SK-N-SH (cell line): ENCODE data around the gene FGF9. TPM values are rescaled to one million over a fixed set of nuclear protein-coding genes. Genes with fewer than 3 reads are reported as not detected.

Experiments used
- CTCF ChIA-PET: fragments of 300-600, 350-600 bp; formaldehyde crosslinking; extraction: SDS; loops from one replicate; lab custom pipeline; 2021; lab: Yijun Ruan, JAX
- POLR2A ChIA-PET: fragments of 350-600 bp; sonication (Branson Sonifier 250); formaldehyde crosslinking; extraction: SDS; loops from one replicate; lab custom pipeline; 2020; ENCODE audit warnings: antibody characterized with exemption, inconsistent platforms; lab: Yijun Ruan, JAX
- DNase-seq: peaks from one replicate; pipeline ENCODE4 v3.0.0; 2012
- H2AFZ ChIP-seq: fragments of 200-600 bp; sonication (generic); 2 replicates; pipeline ENCODE4 v1.8.1; 2016; ENCODE audit warnings: antibody characterized with exemption, mild to moderate bottlenecking, low read depth
- H3F3A ChIP-seq: fragments of 200-600 bp; sonication (generic); replicated peaks from 2 replicates; pipeline ENCODE3; 2016; ENCODE audit warnings: antibody characterized with exemption, mild to moderate bottlenecking; ENCODE audit not compliant: insufficient read depth
- H3K27ac ChIP-seq, 2 experiments: fragments of 200-500 bp in 1 of 2; fragments of 200-600 bp in 1 of 2; sonication (Bioruptor generic) in 1 of 2; sonication (generic), shearing (Covaris generic) in 1 of 2; 2 replicates each; pipeline versions ENCODE4 v1.5.1 to v1.6.1; 2014 to 2016; ENCODE audit warnings: low read depth in 2 of 2, inconsistent platforms in 1 of 2, low read length in 1 of 2, mild to moderate bottlenecking in 1 of 2, mixed read lengths in 1 of 2
- H3K27me3 ChIP-seq: fragments of 200-600 bp; sonication (generic), shearing (Covaris generic); 2 replicates; pipeline ENCODE4 v1.6.1; 2016; ENCODE audit warnings: mixed run types; ENCODE audit not compliant: insufficient read depth
- H3K36me3 ChIP-seq, 2 experiments: fragments of 200-500 bp in 1 of 2; fragments of 200-600 bp in 1 of 2; sonication (Bioruptor generic) in 1 of 2; sonication (generic) in 1 of 2; replicated peaks in 1 of 2; 2 replicates each; pipeline versions ENCODE3 to v1.5.1; 2014 to 2016; ENCODE audit warnings: low read length in 1 of 2, mild to moderate bottlenecking in 1 of 2; ENCODE audit not compliant: insufficient read depth in 2 of 2, control insufficient read depth in 1 of 2
- H3K4me1 ChIP-seq, 2 experiments: fragments of 200-500 bp in 1 of 2; fragments of 200-600 bp in 1 of 2; sonication (Bioruptor generic) in 1 of 2; sonication (generic), shearing (Covaris generic) in 1 of 2; 2 replicates each; pipeline versions ENCODE4 v1.5.1 to v1.6.1; 2014 to 2016; ENCODE audit warnings: low read depth in 1 of 2, low read length in 1 of 2, mixed run types in 1 of 2; ENCODE audit not compliant: insufficient read depth in 2 of 2, control insufficient read depth in 1 of 2
- H3K4me2 ChIP-seq: fragments of 200-600 bp; sonication (generic), shearing (Covaris generic); 2 replicates; pipeline ENCODE4 v1.6.1; 2017; ENCODE audit warnings: mixed run types
- H3K4me3 ChIP-seq, 2 experiments: fragments of 200-500 bp in 1 of 2; fragments of 200-600 bp in 1 of 2; sonication (Bioruptor generic) in 1 of 2; sonication (generic), shearing (Covaris generic) in 1 of 2; 2 replicates each; pipeline versions ENCODE4 v1.5.1 to v1.8.1; 2014 to 2016; ENCODE audit warnings: low read depth in 2 of 2, inconsistent platforms in 1 of 2, low read length in 1 of 2, mild to moderate bottlenecking in 1 of 2, mixed read lengths in 1 of 2, moderate library complexity in 1 of 2
- H3K79me2 ChIP-seq: fragments of 200-600 bp; sonication (generic); 2 replicates; pipeline ENCODE4 v1.8.1; 2017; ENCODE audit warnings: mild to moderate bottlenecking; ENCODE audit not compliant: insufficient read depth
- H3K9ac ChIP-seq: fragments of 200-600 bp; sonication (generic); 2 replicates; pipeline ENCODE4 v1.6.1; 2017; ENCODE audit warnings: mixed run types
- H3K9me2 ChIP-seq: fragments of 200-600 bp; sonication (generic); 2 replicates; pipeline ENCODE4 v1.6.1; 2017; ENCODE audit warnings: mixed run types
- H3K9me3 ChIP-seq: fragments of 200-600 bp; sonication (generic); 2 replicates; pipeline ENCODE4 v1.6.1; 2017; ENCODE audit warnings: mixed run types, mild to moderate bottlenecking, moderate library complexity
- H4K20me1 ChIP-seq: fragments of 200-600 bp; sonication (generic); 2 replicates; pipeline ENCODE4 v1.6.1; 2017; ENCODE audit warnings: mild to moderate bottlenecking, mixed run types; ENCODE audit not compliant: insufficient read depth
- CHD2 ChIP-seq: fragments of 150-350 bp; IDR thresholded peaks from 2 replicates; pipeline ENCODE4 v1.6.1; 2018; ENCODE audit warnings: low read length; ENCODE audit not compliant: partially characterized antibody
- EP300 ChIP-seq, 2 experiments: IDR thresholded peaks; 2 replicates each; pipeline versions ENCODE4 v1.4.0 to v1.6.1; 2012; ENCODE audit warnings: borderline replicate concordance in 1 of 2, low read depth in 1 of 2, low read length in 1 of 2
- FOXJ3 ChIP-seq: sonication (generic); formaldehyde crosslinking; IDR thresholded peaks from 2 replicates; pipeline ENCODE4 v1.5.1; 2020; ENCODE audit warnings: mild to moderate bottlenecking, missing genetic modification reagents
- GABPA ChIP-seq: IDR thresholded peaks from 2 replicates; pipeline ENCODE4 v1.4.0; 2012; ENCODE audit warnings: low read depth, mild to moderate bottlenecking
- GATA2 ChIP-seq: sonication (generic); formaldehyde crosslinking; IDR thresholded peaks from 2 replicates; pipeline ENCODE4 v1.5.0; 2020; ENCODE audit warnings: mild to moderate bottlenecking, missing genetic modification reagents
- MEF2A ChIP-seq: IDR thresholded peaks from 2 replicates; pipeline ENCODE4 v1.4.0; 2012; ENCODE audit warnings: low read depth, borderline replicate concordance
- MXI1 ChIP-seq: IDR thresholded peaks from 2 replicates; pipeline ENCODE4 v1.6.1; 2012; ENCODE audit warnings: mild to moderate bottlenecking, low read depth, low read length, improper control_type of control experiment
- RCOR1 ChIP-seq: fragments of 150-350 bp; IDR thresholded peaks from 2 replicates; pipeline ENCODE4 v1.6.1; 2017; ENCODE audit warnings: antibody characterized with exemption, low read length
- REST ChIP-seq: IDR thresholded peaks from 2 replicates; pipeline ENCODE4 v1.6.1; 2012; ENCODE audit warnings: mild to moderate bottlenecking, low read depth, low read length, moderate library complexity
- RFX5 ChIP-seq: IDR thresholded peaks from 2 replicates; pipeline ENCODE4 v1.6.1; 2012; ENCODE audit warnings: mild to moderate bottlenecking, improper control_type of control experiment, low read length
- SMC3 ChIP-seq: IDR thresholded peaks from 2 replicates; pipeline ENCODE4 v1.6.1; 2012; ENCODE audit warnings: low read depth, low read length, improper control_type of control experiment
- TCF12 ChIP-seq: IDR thresholded peaks from 2 replicates; pipeline ENCODE4 v1.4.0; 2012
- WGBS: methylation state at CpG from one replicate; pipeline ENCODE4 v1.1.6; 2017; ENCODE audit warnings: low lambda C conversion rate; 5-methylcytosine and 5-hydroxymethylcytosine counted together
- polyA plus RNA-seq, 3 experiments: library from polyadenylated mRNA; depleted of rRNA; stranded (reverse); fragments of >200 nt; gene quantifications; 2 replicates each; pipeline ENCODE4 v1.2.3, GENCODE V29; 2012

The FGF9 gene
- polyA plus RNA-seq, 1 of the 3 experiments (the other 2 are of a cell fraction): not detected

DNA sequence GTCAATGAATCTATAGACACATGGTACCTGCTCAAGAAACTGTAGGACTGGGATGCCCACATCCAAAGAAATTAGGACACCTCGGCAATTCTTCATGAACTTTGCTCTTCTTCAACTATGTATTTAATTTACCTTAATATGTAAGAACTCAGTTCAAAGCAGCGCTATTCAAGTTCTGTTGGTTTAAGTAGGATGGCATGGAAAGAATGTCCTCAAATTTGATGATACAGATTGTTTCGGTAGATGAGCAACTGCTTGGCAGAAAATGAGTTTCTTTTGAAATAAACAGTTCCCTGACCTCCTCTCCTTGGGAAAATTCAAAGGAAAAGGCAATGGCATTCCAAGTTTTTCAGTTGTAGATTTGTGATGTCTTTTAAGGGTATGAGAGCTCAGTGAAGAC is 36.7 kb downstream of the FGF9 start:
- WGBS: 10% methylated on average over 3 of the region's 3 CpGs
- POLR2A ChIA-PET: no interaction called here
- Histone ChIP-seq H4K20me1 (no peaks in the 10 kb centered on the region), H3K4me3 (no peak overlapping the region), H3K79me2 (no peaks in the 10 kb centered on the region), H3K36me3 (no peaks in the 10 kb centered on the region), H3K4me1 (no peaks in the 10 kb centered on the region), H3K4me2 (no peak overlapping the region), H3K27ac (no peak overlapping the region), H2AFZ (no peak overlapping the region), H3K9me2 (no peaks in the 10 kb centered on the region), H3K27me3 (peaks cover 6% of the 10 kb centered on the region; the same call in 1 of the 2 replicates), H3K9ac (no peak overlapping the region), H3F3A (no peaks in the 10 kb centered on the region), H3K9me3 (no peaks in the 10 kb centered on the region)
- TF ChIP-seq SMC3: no peak
- TF ChIP-seq GABPA: no peak
- no peak for TF ChIP-seq TCF12
- TF ChIP-seq MEF2A: no peak
- no peak for TF ChIP-seq MXI1
- no peak for TF ChIP-seq RFX5
- no peak for DNase-seq
- CTCF ChIA-PET: no interaction called here

DNA sequence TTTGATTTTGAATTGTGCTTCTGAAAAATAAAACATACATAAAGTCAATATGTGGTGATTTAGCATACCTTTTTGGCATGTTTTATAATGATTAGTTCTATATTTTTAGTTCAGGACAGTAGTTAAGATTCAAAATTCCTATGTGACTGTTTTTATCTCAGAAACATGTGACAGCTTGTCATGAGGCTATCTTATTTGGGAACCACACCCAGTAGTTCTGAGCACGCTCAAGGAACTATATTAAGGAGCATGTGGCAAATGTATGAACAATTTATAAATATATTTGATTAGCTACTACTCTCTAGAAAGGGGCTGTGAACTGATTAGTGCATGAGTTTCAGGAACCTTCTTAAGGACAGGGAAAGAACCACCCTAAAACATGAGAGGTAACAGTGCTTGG is 38.8 kb downstream of the FGF9 start:
- CTCF ChIA-PET: interaction anchor here (1.3 kb wide), 1 partner anchor 13 kb away, joined by 4 read pairs; no protein-coding TSS in a partner anchor
- H3K36me3 ChIP-seq: no peaks in the 10 kb centered on the region
- TF ChIP-seq EP300 (IDR thresholded peaks at IDR 0.05; ENCODE audit: borderline replicate concordance in 1 of 2, low read depth in 1 of 2, low read length in 1 of 2) (no peak), FOXJ3 (CRISPR knock-in tag) (no peak), GATA2 (CRISPR knock-in tag) (no peak), CHD2 (no peak), REST (no peak), RCOR1 (no peak)
- TF ChIP-seq, all 33 proteins: peak for 0
- Histone ChIP-seq H3K4me2 (no peak overlapping the region), H3K27me3 (no peaks in the 10 kb centered on the region; the same call in 1 of the 2 replicates), H3K4me1 (no peaks in the 10 kb centered on the region), H3K9me2 (no peaks in the 10 kb centered on the region), H3K9me3 (no peaks in the 10 kb centered on the region), H3K79me2 (no peaks in the 10 kb centered on the region), H4K20me1 (no peaks in the 10 kb centered on the region), H2AFZ (no peak overlapping the region), H3F3A (no peaks in the 10 kb centered on the region), H3K4me3 (no peak overlapping the region), H3K9ac (no peak overlapping the region), H3K27ac (no peak overlapping the region)
- POLR2A ChIA-PET: no interaction called here
- 0% methylated on average over 1 of the region's 1 CpG for WGBS
- no peak for DNase-seq
